LoVo (cell line): ENCODE results near the gene GID4.

ENCODE experiments used
- DNase-seq: peaks from one replicate; pipeline ENCODE4 v3.0.0-alpha.2; 2016; ENCODE audit warnings: low spot score

GID4 gene

DNA sequence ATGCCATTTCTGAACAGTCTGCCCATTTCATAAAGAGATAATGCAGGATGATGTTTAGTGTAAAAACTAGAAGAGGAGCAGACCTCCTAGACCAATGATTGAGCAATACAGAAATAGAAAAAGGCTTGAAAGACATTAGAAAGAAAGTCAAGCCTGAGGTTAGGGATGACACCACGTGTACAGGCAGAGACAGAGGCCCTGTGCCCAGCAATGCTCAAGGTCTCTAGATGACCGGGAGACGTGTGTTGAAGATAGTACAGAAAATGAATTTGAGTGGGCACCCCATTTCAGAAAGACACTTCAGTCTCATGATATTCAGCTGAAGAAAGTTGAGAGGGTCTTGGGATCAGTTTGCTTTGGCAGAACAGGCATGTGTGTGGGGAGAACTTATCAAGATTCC lies 5.4 kb downstream of the GID4 start:
- DNase-seq, result no peak

DNA sequence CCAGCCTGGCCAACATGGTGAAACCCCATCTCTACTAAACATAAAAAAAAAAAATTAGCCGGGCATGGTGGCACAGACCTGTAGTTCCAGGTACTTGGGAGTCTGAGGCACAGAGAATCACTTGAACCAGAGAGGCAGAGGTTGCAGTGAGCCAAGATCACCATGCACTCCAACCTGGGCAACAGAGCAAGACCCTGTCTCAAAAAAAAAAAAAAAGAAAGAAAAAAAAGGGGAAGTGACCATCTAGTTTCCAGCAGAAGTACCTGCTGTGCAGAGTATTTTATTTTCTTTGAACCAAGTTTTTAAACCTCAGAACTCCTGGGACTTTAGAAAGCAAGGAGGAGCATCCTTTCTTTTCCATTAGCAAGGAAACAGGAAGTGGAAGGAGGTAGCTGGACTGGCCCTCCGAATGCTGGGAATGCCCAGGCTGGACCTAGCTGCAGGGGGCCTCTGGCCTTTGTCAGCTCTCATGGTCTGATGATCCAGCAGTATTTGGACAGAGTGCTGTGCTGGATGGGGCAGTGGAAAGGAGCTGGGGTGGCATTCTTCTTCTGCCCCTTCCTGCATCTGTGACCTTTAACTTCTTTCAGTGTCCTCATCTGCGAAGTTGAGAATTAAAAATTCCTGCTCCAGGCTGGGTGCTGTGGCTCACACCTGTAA lies 6.6 kb downstream of the GID4 start:
- no peak for DNase-seq

DNA sequence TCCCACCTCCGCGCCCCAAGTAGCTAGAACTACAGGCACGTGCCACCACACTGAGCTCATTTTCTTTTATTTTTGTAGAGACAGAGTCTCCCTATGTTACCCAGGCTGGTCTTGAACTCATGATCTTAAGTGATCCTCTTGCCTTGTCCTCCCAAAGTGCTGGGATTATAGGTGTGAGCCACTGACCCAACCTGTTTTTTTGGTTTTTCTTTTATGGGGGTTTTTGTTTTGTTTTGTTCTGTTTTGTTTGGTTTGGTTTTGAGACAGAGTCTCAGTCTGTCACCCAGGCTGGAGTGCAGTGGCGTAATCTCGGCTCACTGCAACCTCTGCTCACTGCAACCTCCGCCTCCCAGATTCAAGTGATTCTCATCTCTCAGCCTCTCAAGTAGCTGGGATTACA lies 16.4 kb downstream of the GID4 start:
- DNase-seq, result no peak

DNA sequence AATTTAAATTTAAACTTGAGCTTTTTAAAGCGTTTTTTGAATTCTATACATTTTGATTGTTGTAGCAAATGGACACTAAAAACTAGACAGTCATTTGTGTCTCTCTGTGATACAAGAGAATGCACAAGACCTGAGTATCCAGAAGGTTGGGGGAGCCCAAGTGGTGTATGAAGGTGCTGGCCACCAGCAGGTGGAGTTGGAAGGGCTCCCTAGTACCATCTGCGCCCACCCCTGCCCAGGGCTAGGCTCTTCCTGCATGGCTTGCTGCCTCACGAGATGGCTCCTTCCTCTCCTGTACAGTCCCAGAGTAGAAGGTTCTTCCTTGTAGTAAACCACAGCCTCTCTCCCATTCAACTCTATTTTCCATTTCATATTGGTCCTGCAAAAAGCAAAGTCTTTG lies 17.0 kb downstream of the GID4 start:
- no peak for DNase-seq

DNA sequence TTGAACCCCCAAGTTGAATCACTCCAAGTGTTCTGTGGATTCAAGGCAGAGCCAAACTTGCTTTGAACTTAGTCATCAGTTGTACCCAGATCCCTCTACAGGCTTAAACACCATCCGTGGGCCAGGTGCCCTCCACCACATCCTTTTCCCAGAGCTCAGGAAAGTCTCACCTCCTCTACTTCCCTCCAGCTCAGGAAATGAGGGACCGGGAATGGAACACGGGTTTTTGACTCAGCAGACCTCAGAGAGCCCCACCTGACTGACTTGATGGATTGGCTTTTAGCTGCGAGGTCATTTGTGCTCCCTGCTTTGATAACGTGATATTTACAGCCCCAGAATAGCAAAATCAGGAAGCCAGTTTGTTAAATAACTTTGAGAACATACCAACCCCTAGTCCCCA lies 20.1 kb downstream of the GID4 start:
- DNase-seq, result no peak

DNA sequence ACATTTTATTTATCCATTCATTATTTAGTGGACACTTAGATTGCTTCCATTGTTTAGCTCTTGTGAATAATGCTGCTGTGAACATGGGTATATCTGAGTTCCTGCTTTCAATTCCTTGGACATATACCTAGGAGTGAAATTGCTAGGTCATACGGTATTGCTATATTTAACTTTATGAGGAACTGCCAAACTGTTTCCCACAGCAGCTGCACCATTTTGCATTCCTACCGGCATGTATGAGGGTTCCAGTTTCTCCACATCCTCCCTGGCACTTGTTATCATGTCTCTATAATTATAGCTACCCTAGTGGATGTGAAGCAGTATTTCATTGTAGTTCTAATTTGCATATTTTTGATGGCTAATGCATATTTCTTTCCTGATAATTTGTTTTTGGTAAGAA lies 24.8 kb downstream of the GID4 start:
- DNase-seq, result no peak

DNA sequence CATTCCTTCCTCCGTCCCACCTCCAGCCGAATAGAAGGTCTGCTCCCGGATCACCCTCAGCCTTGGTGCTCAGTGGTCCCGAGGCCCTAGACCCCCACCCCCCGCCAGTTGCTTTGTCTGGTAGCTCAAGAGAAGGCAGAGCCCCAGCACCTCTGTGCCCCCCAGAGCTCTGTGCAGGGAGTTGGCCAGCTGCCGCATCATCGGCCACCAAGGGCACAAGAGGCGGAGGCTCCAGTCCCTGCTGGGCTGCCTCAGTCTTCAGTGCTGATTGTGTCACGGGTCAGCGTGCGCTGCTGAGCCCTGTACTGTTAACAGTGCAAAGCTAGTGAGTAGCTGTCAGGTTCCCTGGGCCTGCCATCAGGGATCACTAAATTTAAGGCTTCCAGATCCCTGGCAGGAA lies 26.3 kb downstream of the GID4 start:
- no peak for DNase-seq

DNA sequence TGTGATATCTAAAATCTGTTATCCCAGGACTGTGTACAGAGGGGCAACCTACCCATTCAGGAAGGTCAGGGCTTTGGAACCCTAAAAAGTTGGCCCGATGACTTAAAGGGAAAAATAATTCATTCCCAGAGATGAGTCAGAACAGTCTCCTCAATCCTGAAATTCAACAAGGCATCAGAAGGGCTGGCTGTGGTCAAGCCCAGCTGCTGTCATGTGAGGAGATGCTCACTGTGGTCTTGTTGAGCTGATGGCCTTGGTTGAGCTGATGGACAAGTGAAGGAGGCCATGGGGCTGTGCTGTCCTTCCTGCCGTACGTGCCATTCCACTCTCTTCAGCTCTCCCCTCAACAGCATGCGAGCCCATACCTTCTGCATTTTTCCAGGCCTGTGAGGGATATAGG lies 27.7 kb downstream of the GID4 start:
- no peak for DNase-seq

DNA sequence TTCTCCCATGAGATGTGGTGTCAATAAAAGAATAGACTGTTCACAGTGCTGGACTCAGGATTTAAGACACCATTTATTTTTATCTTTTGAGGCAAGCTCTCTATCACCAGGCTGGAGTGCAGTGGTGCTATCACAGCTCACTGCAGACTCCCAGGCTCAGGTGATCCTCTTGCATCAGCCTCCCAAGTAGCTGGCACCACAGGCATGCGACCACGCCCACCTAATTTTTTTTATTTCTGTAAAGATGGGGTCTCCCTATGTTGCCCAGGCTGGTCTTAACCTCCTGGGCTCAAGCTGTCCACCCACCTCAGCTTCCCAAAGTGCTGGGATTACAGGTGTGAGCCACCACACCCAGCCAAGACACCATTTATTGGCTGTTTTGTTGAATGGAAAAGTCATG lies 29.9 kb downstream of the GID4 start:
- no peak for DNase-seq

DNA sequence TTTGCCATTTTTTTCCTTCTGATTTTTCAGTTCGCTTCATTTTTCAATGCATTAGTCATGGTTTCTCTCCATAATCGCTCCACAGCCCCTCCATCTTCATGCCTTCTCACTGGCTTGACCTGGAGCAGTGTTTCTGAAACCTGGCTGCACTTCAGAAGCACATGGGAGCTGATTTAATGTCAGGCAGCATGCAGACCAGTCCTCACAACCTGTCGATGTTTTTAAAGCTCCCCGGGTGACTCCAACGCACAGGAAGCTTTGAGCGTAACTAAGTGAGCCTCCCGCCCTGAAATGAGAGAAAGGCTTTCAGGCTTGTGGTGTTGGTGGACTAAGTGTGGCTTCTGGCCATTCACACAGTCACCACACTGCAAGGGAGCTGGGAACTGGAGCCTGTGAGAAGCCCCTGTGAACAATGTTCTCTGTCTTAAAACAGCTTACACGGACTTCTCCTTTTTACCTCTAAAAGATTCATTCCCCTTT lies 31.7 kb downstream of the GID4 start:
- DNase-seq, result no peak

DNA sequence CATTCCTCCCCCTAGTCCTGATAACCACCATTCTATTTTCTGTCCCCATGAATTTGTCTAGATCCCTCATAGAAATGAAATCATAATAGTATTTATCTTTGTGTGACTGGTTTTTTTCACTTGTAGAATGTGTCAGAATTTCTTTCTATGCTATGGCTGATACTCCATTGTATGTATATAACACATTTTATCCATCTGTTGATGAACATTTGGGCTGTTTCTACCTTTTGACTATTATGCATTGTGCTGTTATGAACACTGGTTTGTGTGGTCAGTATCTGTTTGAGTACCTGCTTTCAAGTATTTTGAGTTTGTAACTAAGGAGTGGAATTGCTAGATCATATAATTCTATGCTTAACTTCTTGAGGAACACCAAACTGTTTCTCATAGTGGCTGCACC lies 32.5 kb downstream of the GID4 start:
- no peak for DNase-seq

DNA sequence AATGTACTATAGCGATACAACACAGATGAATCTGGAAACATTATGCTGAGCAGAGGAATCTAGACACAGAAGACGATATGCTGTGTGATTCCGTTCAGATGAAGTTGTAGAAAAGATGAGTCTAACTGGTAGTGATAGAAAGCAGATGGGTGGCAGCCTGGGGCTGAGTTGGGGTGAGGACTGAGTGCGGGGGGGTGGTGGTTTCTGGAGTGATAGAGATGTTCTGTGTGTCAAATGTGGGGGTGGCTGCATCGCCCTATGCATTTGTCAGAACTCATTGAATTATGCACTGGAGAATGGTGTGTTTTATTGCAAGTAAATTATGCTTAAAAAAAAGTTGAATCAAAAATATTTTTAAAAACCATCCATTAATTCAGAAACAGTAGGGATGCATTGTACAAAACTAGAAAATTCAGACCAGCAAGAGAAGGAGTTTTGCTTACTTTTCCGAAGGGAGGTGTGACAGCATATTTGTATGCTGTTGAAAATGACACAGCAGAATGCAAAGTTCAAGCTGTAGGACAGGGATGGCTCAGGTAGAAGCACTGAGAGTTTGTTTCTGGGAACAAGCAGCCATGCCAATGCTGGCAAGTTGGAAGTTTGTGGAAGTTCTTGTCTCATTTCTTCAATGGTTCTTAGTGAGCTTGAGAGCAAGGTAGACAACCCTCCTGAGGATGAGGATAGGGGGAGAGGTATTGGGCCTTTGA lies 35.5 kb downstream of the GID4 start:
- no peak for DNase-seq

DNA sequence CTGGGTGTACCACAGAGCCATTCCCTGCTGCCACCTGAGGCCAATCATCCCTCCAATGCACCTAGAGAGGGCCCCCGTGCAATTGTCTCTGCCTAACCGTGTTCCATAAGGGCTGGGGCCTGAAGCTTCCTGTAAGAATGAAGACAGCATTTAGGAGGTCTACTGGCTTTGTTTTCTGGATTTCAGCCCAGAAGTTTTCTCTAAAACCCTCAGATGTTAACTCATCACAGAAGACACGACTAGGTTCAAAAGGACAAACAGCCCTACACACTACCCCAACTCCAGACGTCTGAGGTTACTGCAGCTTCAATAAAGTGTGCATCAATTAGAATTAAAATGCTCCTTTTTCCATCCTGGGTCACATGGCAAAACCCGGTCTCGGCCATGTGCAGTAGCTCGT lies 37.7 kb downstream of the GID4 start:
- DNase-seq, result no peak

DNA sequence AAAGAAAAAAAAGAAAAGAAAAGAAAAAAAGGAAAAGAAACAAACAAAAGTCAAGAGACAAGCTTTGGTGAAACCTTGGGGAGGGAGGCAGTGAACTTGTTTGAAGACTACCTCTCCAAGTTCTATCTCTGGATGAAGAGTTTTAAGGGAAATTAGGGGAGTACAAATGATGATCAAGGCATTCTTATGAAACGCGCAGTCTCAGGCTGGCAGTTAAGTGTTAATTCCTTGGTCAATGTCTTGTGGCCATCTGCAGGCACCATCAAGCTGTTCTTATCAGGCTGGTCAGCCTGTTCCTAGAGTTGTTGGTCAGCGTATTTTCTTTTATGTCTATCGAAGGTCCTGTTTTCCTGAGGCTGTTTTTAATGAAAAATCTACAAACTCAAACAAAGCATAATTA lies 40.3 kb downstream of the GID4 start:
- no peak for DNase-seq

DNA sequence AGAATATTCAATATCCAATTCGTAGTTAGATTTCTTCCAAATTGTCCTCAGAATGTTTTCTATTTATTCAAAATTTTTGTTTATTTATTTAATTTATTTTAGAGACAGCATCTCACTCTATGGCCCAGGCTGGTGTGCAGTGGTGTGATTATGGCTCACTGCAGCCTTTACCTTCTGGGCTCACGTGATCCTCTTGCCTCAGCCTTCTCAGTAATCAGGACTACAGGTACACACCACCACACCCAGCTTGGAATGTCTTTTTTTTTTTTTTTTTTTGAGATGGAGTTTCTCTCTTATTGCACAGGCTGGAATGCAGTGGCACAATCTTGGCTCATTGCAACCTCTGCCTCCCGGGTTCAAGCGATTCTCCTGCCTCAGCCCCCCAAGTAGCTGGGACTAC lies 45.0 kb downstream of the GID4 start:
- DNase-seq, result no peak

DNA sequence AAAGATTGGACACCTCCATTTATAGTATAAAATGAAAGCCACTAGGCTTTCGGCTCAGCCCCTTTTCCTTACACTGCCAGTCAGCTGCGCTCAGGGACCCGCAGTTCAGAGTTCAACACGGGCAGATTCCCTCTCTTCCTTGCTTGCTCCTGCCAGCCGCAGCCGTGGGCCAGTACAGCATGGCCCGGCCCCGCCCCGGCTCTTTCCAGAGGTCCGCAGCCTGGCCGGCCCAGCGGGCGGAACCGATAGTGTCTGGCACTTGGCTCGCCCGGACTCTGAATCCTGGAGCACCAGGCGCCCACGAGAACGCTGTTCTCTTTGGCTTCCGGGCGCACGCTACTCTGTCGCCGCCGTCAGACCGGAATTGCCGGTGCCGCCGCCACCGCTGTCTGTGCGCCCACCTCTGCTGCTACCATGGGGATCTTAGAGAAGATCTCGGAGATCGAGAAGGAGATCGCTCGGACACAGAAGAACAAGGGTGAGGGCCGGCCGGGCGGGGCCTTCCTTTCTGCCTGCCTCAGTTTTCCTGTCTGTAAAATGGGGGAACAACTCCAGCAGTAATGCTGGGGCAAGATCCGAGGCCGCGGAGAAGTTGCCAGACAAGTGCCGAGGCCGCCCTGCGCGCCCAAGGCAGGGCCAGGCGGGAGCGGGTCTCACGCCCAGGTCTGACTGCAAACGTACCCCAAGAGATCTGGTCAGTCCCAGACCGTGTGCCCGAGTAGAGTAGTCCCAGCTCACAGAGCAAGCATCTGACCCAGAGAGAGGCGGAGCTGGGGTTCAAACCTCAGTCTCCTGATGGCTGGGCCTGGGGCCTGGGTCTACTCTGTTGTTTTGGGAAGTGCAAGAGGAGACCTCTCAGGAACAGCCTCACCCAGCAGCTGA lies 48.6 kb downstream of the GID4 start, which contains the start of gene DRG2:
TSS of gene DRG2 (plus strand) at position 339 of the 882 bp plus-strand sequence. CDS start at position 415, 76 bp downstream.
- peak; percentile 92 for DNase-seq

DNA sequence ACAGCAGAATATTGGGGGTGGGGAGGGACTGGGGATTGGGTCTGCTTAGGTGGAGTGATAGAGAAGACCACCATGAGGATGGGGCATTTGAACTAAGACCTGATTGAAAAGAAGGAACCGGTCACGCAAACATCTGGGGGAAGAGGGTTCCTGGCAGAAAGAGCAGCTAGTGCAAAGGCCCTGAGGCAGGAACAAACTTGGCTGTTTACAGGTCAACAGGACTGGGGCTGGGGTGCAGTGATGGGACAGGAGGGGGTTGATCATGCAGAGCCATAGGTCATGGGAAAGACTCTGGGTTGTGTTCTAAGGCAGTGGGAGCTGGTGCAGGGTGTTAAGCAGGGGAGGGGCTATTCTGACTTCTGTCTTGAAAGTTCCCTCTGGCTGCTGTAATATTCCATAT lies 50.4 kb downstream of the GID4 start:
- DNase-seq, result no peak

DNA sequence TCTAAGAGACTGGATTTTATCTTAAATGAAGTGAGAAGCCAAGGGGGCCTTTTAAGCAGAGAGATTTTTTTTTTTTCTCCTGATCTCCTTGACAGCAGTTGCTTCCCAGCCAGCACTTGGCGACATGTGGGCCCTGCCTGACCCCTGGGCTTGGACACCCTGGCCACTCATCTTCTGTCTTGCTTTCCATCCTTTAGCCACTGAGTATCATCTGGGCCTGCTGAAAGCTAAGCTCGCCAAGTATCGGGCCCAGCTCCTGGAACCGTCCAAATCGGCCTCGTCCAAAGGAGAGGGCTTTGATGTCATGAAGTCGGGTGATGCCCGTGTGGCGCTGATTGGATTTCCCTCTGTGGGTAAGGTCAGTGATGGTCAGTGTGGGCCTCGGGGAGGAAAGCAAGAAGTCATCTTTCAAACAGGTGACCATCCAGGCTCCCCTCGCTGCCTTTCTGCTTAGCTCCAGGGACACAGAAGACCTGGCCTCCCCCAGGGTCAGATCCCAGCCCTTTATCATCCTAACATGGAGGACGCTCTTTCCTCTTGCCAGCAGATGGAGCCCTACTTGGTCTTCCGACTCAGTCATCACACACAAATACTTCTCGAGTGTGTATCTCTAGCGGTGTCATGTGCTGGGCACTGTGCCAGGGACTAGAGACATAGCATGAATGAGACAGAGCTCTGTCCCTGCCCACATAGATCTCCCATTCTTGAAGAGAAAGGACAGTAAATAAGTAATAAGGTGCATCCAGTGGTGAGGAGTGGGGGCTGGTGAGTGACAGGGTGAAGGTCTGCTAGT lies 54.6 kb downstream of the GID4 start:
- DNase-seq, result no peak

DNA sequence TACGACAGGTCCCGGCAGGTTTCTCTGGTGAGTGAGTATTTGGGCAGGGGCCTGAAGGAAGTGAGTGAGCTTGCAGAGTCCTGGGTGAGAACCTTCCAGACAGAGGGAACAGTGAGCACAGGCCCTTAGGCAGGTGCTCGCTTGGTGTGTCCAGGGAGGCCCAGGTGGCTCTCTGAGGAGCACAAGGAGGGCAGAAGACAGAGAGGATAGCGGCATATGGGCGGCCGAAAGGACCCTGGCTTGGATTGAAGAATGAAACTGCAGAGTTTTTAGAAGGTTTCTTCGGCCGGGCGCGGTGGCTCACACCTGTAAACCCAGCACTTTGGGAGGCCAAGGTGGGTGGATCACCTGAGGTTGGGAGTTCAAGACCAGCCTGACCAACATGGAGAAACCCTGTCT lies 55.2 kb downstream of the GID4 start:
- DNase-seq, result no peak

DNA sequence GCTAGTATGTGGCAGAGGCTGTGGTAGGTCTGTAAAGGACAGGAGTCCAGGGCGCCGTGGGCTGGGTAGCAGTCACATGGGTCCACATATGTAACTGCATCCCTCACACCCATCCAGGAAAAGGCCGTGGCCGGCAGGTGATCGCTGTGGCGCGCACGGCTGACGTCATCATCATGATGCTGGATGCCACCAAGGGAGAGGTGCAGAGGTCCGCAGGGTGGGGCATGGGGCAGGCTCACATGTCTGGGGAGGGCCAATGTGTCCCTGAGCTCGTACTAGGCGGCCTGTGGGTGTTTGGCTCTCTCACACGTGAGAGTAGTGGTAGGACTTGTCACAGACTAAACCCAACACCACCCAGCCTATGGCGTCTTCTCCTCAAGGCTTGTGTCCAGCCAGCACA lies 60.3 kb downstream of the GID4 start:
- DNase-seq, result no peak

DNA sequence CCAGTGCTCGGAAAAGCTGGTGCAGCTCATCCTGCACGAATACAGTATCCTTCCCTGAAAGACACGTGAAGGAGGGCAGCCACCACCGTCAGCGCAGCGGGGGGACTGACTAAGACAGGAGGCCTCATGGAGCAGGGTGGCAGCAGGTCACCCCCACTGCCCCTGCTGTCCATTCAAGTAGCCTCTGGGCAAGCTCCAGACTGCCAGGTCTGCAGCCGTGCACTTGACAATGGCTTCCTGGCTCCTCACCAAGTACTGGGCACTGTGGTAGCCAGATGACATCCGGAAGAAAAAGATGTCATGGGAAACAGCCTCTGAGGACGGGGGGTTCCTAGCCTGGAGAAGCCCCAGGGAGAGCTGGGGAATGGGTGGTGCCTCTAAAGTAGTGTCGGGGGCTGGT lies 61.4 kb downstream of the GID4 start:
- no peak for DNase-seq

DNA sequence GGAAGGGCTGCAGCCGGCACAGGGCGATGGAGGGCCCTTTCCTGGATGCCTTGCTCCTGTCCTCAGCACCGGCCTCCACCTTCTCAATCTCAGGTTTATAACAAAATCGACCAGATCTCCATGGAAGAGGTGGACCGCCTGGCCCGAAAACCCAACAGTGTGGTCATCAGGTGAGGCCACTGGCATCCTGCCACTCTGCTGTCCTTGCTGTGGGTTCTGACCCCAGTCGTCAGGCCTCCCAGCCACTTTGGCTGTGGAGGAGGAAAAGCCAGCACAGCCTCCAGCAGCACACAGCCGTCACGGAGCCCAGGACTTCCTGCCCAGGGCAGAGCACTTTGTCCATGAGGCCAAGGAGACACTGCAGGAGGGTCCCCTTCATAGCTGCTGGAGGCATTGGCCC lies 62.6 kb downstream of the GID4 start:
- DNase-seq, result no peak
